ENCODE results near the gene PRICKLE2. TPM values are rescaled to one million over a fixed set of nuclear protein-coding genes. Genes with fewer than 3 reads are reported as not detected.

The PRICKLE2 gene
- total RNA-seq, 1 experiment from 2014 or later: not detected

- TF ChIP-seq EZH2 (IDR thresholded peaks at IDR 0.05; ENCODE audit: borderline replicate concordance, low read depth, low read length, poor library complexity, severe bottlenecking) (no peak), CTCF (conservative IDR thresholded peaks at IDR 0.05; ENCODE audit: low read depth, low read length) (no peak)
- Histone ChIP-seq H3K27me3 (replicated peaks; ENCODE audit: insufficient read depth, low read depth, low read length, poor library complexity) (no peaks in the 10 kb centered on the region), H3K4me3 (ENCODE audit: low read depth, low read length, poor library complexity, severe bottlenecking) (no peak overlapping the region), H3K27ac (ENCODE audit: low read depth, low read length, poor library complexity, severe bottlenecking) (no peak overlapping the region), H3K9me3 (ENCODE audit: low read depth, low read length, poor library complexity, severe bottlenecking) (no peaks in the 10 kb centered on the region), H3K36me3 (ENCODE audit: insufficient read depth, low read length, poor library complexity, severe bottlenecking) (no peaks in the 10 kb centered on the region), H3K4me1 (ENCODE audit: insufficient read depth, low read length, poor library complexity, severe bottlenecking) (no peaks in the 10 kb centered on the region)
- intact Hi-C loops (cut with micrococcal nuclease; ENCODE audit: unreplicated experiment): no loop called here
- no peak for DNase-seq (ENCODE audit: low spot score)
- no TSS peak for BruUV-seq (replicated peaks)
- ChIA-PET POLR2A (ENCODE audit: low non-redundant PET) (no interaction called here), CTCF (no interaction called here)
These were observed 32.0 kb upstream of the PRICKLE2 start for GRCh38 chr3:64257100-64257755.

DNA sequence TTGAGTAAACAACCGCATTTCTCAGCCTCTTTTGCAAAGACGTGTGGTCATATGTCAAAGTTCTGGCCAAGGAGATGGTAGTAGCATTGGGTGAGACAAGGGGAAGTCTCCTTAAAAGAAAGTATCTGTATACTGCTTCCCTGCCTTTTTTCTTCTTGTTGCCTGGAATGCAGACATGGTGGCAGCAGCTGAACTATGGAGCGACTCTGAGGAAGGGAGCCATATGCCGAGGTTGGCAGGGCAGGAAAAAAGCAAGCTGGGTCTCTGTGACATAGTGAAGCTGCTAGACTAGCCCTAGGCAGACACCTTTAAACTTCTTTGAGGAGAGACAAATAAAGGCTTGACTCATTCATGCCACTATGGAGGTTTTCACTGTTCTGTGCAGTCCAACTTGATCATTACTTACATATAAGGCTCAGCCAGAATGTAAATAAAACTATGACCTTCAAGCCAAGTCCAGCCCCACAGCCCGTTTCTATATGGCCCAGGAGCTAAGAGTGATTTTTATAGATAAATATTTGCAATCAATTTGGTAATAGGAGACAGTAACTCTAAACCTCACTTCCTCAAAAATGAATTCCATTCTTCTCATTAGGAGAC, 30.6 kb upstream of the PRICKLE2 start:
- ChIA-PET POLR2A (ENCODE audit: low non-redundant PET) (no interaction called here), CTCF (no interaction called here)
- Histone ChIP-seq H3K27me3 (replicated peaks; ENCODE audit: insufficient read depth, low read depth, low read length, poor library complexity) (no peaks in the 10 kb centered on the region), H3K9me3 (ENCODE audit: low read depth, low read length, poor library complexity, severe bottlenecking) (no peaks in the 10 kb centered on the region), H3K4me1 (ENCODE audit: insufficient read depth, low read length, poor library complexity, severe bottlenecking) (no peaks in the 10 kb centered on the region), H3K4me3 (ENCODE audit: low read depth, low read length, poor library complexity, severe bottlenecking) (no peak overlapping the region), H3K27ac (ENCODE audit: low read depth, low read length, poor library complexity, severe bottlenecking) (no peak overlapping the region), H3K36me3 (ENCODE audit: insufficient read depth, low read length, poor library complexity, severe bottlenecking) (no peaks in the 10 kb centered on the region)
- intact Hi-C loops (cut with micrococcal nuclease; ENCODE audit: unreplicated experiment): no loop called here
- BruUV-seq (replicated peaks): no TSS peak
- DNase-seq (ENCODE audit: low spot score): no peak
- TF ChIP-seq CTCF (conservative IDR thresholded peaks at IDR 0.05; ENCODE audit: low read depth, low read length): no peak
- TF ChIP-seq EZH2 (IDR thresholded peaks at IDR 0.05; ENCODE audit: borderline replicate concordance, low read depth, low read length, poor library complexity, severe bottlenecking): no peak

GRCh38 chr3:64254443-64254842, 29.2 kb upstream of the PRICKLE2 start:
- TF ChIP-seq EZH2 (IDR thresholded peaks at IDR 0.05; ENCODE audit: borderline replicate concordance, low read depth, low read length, poor library complexity, severe bottlenecking) (no peak), CTCF (conservative IDR thresholded peaks at IDR 0.05; ENCODE audit: low read depth, low read length) (no peak)
- no peak for DNase-seq (ENCODE audit: low spot score)
- ChIA-PET CTCF (no interaction called here), POLR2A (ENCODE audit: low non-redundant PET) (no interaction called here)
- Histone ChIP-seq H3K27me3 (replicated peaks; ENCODE audit: insufficient read depth, low read depth, low read length, poor library complexity) (no peaks in the 10 kb centered on the region), H3K4me3 (ENCODE audit: low read depth, low read length, poor library complexity, severe bottlenecking) (no peak overlapping the region), H3K4me1 (ENCODE audit: insufficient read depth, low read length, poor library complexity, severe bottlenecking) (no peaks in the 10 kb centered on the region), H3K9me3 (ENCODE audit: low read depth, low read length, poor library complexity, severe bottlenecking) (no peaks in the 10 kb centered on the region), H3K27ac (ENCODE audit: low read depth, low read length, poor library complexity, severe bottlenecking) (no peak overlapping the region), H3K36me3 (ENCODE audit: insufficient read depth, low read length, poor library complexity, severe bottlenecking) (no peaks in the 10 kb centered on the region)
- no TSS peak for BruUV-seq (replicated peaks)
- intact Hi-C loops (cut with micrococcal nuclease; ENCODE audit: unreplicated experiment): no loop called here

All from A673 (cell line).